Measurements from ENCODE around the gene FATE1. TPM values are rescaled to one million over a fixed set of nuclear protein-coding genes. Genes with fewer than 3 reads are reported as not detected.

The FATE1 gene
- total and polyA plus RNA-seq, 4 donors, result not detected

DNA sequence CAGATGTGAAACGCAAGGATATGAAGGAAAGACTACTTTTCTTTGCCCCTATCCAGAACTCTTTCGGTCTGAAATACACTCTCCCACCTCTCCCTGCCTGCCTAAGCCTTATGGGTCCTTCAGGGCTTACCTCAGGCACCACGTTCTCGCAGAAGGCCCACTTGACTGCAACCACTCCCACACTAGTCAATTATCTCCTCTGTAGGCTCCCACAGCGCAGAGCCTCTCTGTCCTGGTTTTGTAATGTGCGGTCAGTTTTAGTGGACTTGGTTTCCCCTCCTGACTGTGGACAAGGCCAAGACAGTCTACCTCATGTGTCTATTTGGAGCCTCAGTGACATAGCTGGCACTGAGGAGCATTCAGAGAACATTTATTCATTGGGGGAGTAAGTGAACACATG, 29.8 kb downstream of the FATE1 start:
- Histone ChIP-seq H3K36me3 (ENCODE audit: control insufficient read depth in 4 of 4, insufficient read depth in 3 of 4, low read depth in 1 of 4, low read length in 3 of 4) (no peaks in the 10 kb centered on the region), H3K4me1 (ENCODE audit: control insufficient read depth in 4 of 4, insufficient read depth in 4 of 4, low read length in 3 of 4) (no peaks in the 10 kb centered on the region), H3K27ac (ENCODE audit: low read depth in 1 of 2, low read length in 2 of 2) (no peak overlapping the region), H3K27me3 (ENCODE audit: control insufficient read depth in 4 of 4, insufficient read depth in 4 of 4, low read length in 3 of 4) (no peaks in the 10 kb centered on the region), H3K9me3 (ENCODE audit: control insufficient read depth in 4 of 4, low read length in 3 of 4) (peaks cover 0 to 2% (median 0%) of the 10 kb centered on the region in 4 donors), H3K9ac (ENCODE audit: low read depth in 1 of 2, low read length in 2 of 2) (no peak overlapping the region), H3K4me3 (ENCODE audit: low read depth in 1 of 3, low read length in 3 of 3) (no peak overlapping the region)
- DNase-seq (ENCODE audit: low spot score), result no peak
- WGBS, result 85% methylated on average over 6 of the region's 6 CpGs
- TF ChIP-seq, protein P1, sequence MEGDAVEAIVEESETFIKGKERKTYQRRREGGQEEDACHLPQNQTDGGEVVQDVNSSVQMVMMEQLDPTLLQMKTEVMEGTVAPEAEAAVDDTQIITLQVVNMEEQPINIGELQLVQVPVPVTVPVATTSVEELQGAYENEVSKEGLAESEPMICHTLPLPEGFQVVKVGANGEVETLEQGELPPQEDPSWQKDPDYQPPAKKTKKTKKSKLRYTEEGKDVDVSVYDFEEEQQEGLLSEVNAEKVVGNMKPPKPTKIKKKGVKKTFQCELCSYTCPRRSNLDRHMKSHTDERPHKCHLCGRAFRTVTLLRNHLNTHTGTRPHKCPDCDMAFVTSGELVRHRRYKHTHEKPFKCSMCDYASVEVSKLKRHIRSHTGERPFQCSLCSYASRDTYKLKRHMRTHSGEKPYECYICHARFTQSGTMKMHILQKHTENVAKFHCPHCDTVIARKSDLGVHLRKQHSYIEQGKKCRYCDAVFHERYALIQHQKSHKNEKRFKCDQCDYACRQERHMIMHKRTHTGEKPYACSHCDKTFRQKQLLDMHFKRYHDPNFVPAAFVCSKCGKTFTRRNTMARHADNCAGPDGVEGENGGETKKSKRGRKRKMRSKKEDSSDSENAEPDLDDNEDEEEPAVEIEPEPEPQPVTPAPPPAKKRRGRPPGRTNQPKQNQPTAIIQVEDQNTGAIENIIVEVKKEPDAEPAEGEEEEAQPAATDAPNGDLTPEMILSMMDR (IDR thresholded peaks at IDR 0.05; ENCODE audit: low read depth, low read length, missing input control), result no peak
- TF ChIP-seq GABPA (IDR thresholded peaks at IDR 0.05 in 1 of 2, conservative IDR thresholded peaks at IDR 0.05 in 1 of 2) (no peak), NR2F2 (IDR thresholded peaks at IDR 0.05) (no peak), TAF1 (conservative IDR thresholded peaks at IDR 0.05) (no peak), FOXA1 (IDR thresholded peaks at IDR 0.05) (no peak), FOXA2 (IDR thresholded peaks at IDR 0.05) (no peak), HNF4A (conservative IDR thresholded peaks at IDR 0.05) (no peak), JUND (IDR thresholded peaks at IDR 0.05) (no peak)
- TF ChIP-seq, protein P2, sequence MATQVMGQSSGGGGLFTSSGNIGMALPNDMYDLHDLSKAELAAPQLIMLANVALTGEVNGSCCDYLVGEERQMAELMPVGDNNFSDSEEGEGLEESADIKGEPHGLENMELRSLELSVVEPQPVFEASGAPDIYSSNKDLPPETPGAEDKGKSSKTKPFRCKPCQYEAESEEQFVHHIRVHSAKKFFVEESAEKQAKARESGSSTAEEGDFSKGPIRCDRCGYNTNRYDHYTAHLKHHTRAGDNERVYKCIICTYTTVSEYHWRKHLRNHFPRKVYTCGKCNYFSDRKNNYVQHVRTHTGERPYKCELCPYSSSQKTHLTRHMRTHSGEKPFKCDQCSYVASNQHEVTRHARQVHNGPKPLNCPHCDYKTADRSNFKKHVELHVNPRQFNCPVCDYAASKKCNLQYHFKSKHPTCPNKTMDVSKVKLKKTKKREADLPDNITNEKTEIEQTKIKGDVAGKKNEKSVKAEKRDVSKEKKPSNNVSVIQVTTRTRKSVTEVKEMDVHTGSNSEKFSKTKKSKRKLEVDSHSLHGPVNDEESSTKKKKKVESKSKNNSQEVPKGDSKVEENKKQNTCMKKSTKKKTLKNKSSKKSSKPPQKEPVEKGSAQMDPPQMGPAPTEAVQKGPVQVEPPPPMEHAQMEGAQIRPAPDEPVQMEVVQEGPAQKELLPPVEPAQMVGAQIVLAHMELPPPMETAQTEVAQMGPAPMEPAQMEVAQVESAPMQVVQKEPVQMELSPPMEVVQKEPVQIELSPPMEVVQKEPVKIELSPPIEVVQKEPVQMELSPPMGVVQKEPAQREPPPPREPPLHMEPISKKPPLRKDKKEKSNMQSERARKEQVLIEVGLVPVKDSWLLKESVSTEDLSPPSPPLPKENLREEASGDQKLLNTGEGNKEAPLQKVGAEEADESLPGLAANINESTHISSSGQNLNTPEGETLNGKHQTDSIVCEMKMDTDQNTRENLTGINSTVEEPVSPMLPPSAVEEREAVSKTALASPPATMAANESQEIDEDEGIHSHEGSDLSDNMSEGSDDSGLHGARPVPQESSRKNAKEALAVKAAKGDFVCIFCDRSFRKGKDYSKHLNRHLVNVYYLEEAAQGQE (IDR thresholded peaks at IDR 0.05), result no peak
- TF ChIP-seq, protein P3, sequence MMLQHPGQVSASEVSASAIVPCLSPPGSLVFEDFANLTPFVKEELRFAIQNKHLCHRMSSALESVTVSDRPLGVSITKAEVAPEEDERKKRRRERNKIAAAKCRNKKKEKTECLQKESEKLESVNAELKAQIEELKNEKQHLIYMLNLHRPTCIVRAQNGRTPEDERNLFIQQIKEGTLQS (IDR thresholded peaks at IDR 0.05), result no peak

DNA sequence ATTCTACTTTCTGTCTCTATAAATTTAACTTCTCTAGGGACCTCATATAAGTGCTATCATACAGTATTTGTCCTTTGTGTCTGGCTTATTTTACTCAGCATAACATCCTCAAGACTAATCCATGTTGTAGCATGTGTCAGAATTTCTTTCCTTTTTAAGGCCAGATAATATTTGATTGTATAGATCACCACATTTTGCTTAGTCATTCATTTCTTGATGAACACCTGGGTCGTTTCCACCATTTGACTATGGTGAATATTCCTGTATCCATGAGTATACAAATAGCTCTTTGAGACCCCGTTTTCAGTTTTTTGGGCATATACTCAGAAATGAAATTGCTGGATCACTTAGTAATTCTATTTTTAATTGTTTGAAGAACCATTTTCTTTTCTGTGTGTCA, 30.7 kb downstream of the FATE1 start:
- WGBS, result 66% methylated on average over 2 of the region's 2 CpGs
- H3K27me3 ChIP-seq (ENCODE audit: control insufficient read depth in 4 of 4, insufficient read depth in 4 of 4, low read length in 3 of 4), result no peaks in the 10 kb centered on the region
- TF ChIP-seq YY1 (IDR thresholded peaks at IDR 0.05) (no peak), EGR1 (IDR thresholded peaks at IDR 0.05; ENCODE audit: low read depth in 2 of 2) (no peak), FOXA2 (IDR thresholded peaks at IDR 0.05) (no peak), NR2F2 (IDR thresholded peaks at IDR 0.05) (no peak), SP1 (IDR thresholded peaks at IDR 0.05) (no peak), GABPA (IDR thresholded peaks at IDR 0.05 in 1 of 2, conservative IDR thresholded peaks at IDR 0.05 in 1 of 2) (no peak), HNF4A (conservative IDR thresholded peaks at IDR 0.05) (no peak), JUND (IDR thresholded peaks at IDR 0.05) (no peak), HNF4G (IDR thresholded peaks at IDR 0.05) (no peak), RXRA (IDR thresholded peaks at IDR 0.05) (no peak), RAD21 (IDR thresholded peaks at IDR 0.05) (no peak)
- TF ChIP-seq, protein P2 (IDR thresholded peaks at IDR 0.05), result no peak
- TF ChIP-seq, protein P3 (IDR thresholded peaks at IDR 0.05), result no peak
- TF ChIP-seq, protein P4, sequence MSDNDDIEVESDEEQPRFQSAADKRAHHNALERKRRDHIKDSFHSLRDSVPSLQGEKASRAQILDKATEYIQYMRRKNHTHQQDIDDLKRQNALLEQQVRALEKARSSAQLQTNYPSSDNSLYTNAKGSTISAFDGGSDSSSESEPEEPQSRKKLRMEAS (IDR thresholded peaks at IDR 0.05), result no peak
- TF ChIP-seq, protein P5, sequence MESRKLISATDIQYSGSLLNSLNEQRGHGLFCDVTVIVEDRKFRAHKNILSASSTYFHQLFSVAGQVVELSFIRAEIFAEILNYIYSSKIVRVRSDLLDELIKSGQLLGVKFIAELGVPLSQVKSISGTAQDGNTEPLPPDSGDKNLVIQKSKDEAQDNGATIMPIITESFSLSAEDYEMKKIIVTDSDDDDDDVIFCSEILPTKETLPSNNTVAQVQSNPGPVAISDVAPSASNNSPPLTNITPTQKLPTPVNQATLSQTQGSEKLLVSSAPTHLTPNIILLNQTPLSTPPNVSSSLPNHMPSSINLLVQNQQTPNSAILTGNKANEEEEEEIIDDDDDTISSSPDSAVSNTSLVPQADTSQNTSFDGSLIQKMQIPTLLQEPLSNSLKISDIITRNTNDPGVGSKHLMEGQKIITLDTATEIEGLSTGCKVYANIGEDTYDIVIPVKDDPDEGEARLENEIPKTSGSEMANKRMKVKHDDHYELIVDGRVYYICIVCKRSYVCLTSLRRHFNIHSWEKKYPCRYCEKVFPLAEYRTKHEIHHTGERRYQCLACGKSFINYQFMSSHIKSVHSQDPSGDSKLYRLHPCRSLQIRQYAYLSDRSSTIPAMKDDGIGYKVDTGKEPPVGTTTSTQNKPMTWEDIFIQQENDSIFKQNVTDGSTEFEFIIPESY (IDR thresholded peaks at IDR 0.05), result no peak
- TF ChIP-seq, protein P1 (IDR thresholded peaks at IDR 0.05; ENCODE audit: low read depth, low read length, missing input control), result no peak

More for the DNA sequence above, 30.7 kb downstream of the FATE1 start:
- Histone ChIP-seq H3K27ac (ENCODE audit: low read depth in 1 of 2, low read length in 2 of 2) (no peak overlapping the region), H3K36me3 (ENCODE audit: control insufficient read depth in 4 of 4, insufficient read depth in 3 of 4, low read depth in 1 of 4, low read length in 3 of 4) (no peaks in the 10 kb centered on the region), H3K9me3 (ENCODE audit: control insufficient read depth in 4 of 4, low read length in 3 of 4) (peaks cover 0 to 2% (median 0%) of the 10 kb centered on the region in 4 donors), H3K4me3 (ENCODE audit: low read depth in 1 of 3, low read length in 3 of 3) (no peak overlapping the region), H3K4me1 (ENCODE audit: control insufficient read depth in 4 of 4, insufficient read depth in 4 of 4, low read length in 3 of 4) (no peaks in the 10 kb centered on the region), H3K9ac (ENCODE audit: low read depth in 1 of 2, low read length in 2 of 2) (no peak overlapping the region)
- DNase-seq (ENCODE audit: low spot score), result no peak

Data from liver (tissue), 9 donors.